Caco-2 (cell line): ENCODE results near the gene MCM3AP. TPM values are rescaled to one million over a fixed set of nuclear protein-coding genes. Genes with fewer than 3 reads are reported as not detected.
A peak's percentile ranks its signal among the peaks of the same experiment; 100 is the strongest.

Experiments
- BruUV-seq: library from RNA; stranded (reverse); fragments of 400-500 nt; replicated peaks from 2 replicates; lab custom pipeline; 2021; lab: Mats Ljungman, UMichigan
- CTCF ChIA-PET: fragments of 300-600 bp; sonication (Branson Sonifier 250); formaldehyde crosslinking; loops from one replicate; lab custom pipeline; 2022; ENCODE audit warnings: antibody characterized with exemption; lab: Charles Lee
- POLR2A ChIA-PET: fragments of 300-600 bp; sonication (Branson Sonifier 250); formaldehyde crosslinking; loops from one replicate; lab custom pipeline; 2022; ENCODE audit warnings: antibody characterized with exemption; lab: Charles Lee
- DNase-seq, 2 experiments: peaks; one replicate each; pipeline versions ENCODE4 v3.0.0 to v3.0.0-alpha.2; 2020 to 2022
- H3K27me3 ChIP-seq: replicated peaks from 2 replicates; pipeline ENCODE4 v1.6.0; 2011; ENCODE audit warnings: low read length; ENCODE audit not compliant: control insufficient read depth, insufficient read depth
- H3K36me3 ChIP-seq: 2 replicates; pipeline ENCODE4 v1.5.1; 2011; ENCODE audit warnings: low read length; ENCODE audit not compliant: control insufficient read depth, insufficient read depth
- H3K4me1 ChIP-seq: fragments of 250-450 bp; sonication (Bioruptor Pico); 2 replicates; pipeline ENCODE4 v1.5.1; 2020; ENCODE audit warnings: mild to moderate bottlenecking
- H3K4me3 ChIP-seq: 2 replicates; pipeline ENCODE4 v1.5.1; 2011; ENCODE audit warnings: low read depth, mild to moderate bottlenecking, control low read depth, low read length
- H3K9me3 ChIP-seq: fragments of 250-450 bp; sonication (Bioruptor Pico); 2 replicates; pipeline ENCODE4 v1.5.1; 2020; ENCODE audit warnings: mild to moderate bottlenecking, moderate library complexity
- H3K27ac Mint-ChIP-seq: one replicate; pipeline ENCODE4 v1.8.0; 2022; ENCODE audit warnings: mixed read lengths; ENCODE audit not compliant: unreplicated experiment
- H3K27me3 Mint-ChIP-seq: one replicate; pipeline ENCODE4 v1.8.0; 2022; ENCODE audit warnings: mixed read lengths; ENCODE audit not compliant: insufficient read depth, unreplicated experiment
- H3K36me3 Mint-ChIP-seq: one replicate; pipeline ENCODE4 v1.8.0; 2022; ENCODE audit warnings: mild to moderate bottlenecking, mixed read lengths; ENCODE audit not compliant: insufficient read depth, unreplicated experiment
- H3K4me1 Mint-ChIP-seq: one replicate; pipeline ENCODE4 v1.8.0; 2022; ENCODE audit warnings: low read depth, mixed read lengths; ENCODE audit not compliant: unreplicated experiment
- H3K4me3 Mint-ChIP-seq: one replicate; pipeline ENCODE4 v1.8.0; 2022; ENCODE audit warnings: mild to moderate bottlenecking, moderate library complexity, mixed read lengths; ENCODE audit not compliant: unreplicated experiment
- H3K9me3 Mint-ChIP-seq: one replicate; pipeline ENCODE4 v1.8.0; 2022; ENCODE audit warnings: mixed read lengths; ENCODE audit not compliant: unreplicated experiment
- intact Hi-C: fragments of 100-400 bp; cut with micrococcal nuclease; formaldehyde crosslinking; loops from one replicate; pipeline ENCODE4 v1.10.0; 2022; ENCODE audit not compliant: unreplicated experiment
- total RNA-seq: library from RNA; stranded (reverse); gene quantifications from 2 replicates; pipeline ENCODE4 v1.2.3, GENCODE V29; 2022
- TF ChIP-seq, protein P1 (sequence below), 2 experiments: fragments of 200-600 bp in 1 of 2; IDR thresholded peaks; 1 replicate in 1 of 2; 2 replicates in 1 of 2; pipeline versions ENCODE4 v1.5.1 to v1.8.0; 2011 to 2022; ENCODE audit warnings: antibody characterized with exemption in 1 of 2, control low read depth in 1 of 2, inconsistent platforms in 1 of 2, low read depth in 1 of 2, low read length in 1 of 2, mild to moderate bottlenecking in 1 of 2, moderate library complexity in 1 of 2; ENCODE audit not compliant: insufficient read depth in 1 of 2, severe bottlenecking in 1 of 2, unreplicated experiment in 1 of 2

The MCM3AP gene
- total RNA-seq, 1 experiment from 2014 or later: 88.1 TPM

DNA sequence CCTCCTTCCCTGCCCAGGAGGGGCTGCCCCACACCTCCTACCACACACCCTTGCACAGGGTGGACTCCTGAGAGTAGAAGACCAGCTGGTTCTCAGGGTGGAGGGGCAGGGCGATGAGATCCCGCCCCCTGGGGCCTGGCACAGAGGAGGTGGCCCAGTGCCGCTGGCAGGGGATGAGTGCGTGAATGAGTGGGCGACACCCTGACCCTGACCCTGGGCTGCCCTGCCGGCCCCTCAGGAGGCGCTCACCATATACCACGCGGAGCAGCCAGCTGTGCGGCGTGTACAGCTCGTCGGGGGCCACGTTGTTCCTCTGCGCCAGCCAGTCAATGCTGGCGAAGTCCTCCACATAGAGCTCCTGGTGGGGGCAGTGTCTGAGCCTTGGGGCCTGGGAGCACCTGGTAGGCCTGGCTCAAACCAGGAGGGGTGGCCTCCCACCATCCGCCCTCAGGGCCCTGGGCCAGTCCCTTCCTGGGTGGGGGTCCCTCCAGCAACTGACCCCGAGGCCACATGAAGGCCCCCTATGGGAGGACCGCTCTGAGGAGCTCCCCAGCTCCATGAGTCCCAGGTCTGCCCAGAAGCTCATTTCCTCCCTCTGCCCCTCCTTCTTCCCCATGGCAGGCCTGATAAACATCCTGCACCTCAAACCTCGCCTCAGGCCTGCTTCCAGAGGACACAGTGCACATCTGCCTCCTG, 69.8 kb downstream of the MCM3AP start:
- Histone ChIP-seq H3K9me3 (no peaks in the 10 kb centered on the region), H3K4me3 (no peak overlapping the region), H3K27me3 (no peaks in the 10 kb centered on the region), H3K4me1 (no peaks in the 10 kb centered on the region), H3K36me3 (peaks cover 2% of the 10 kb centered on the region)
- Mint-ChIP-seq H3K4me1 (no peaks in the 10 kb centered on the region), H3K4me3 (no peak overlapping the region), H3K27me3 (no peaks in the 10 kb centered on the region), H3K27ac (no peak overlapping the region), H3K36me3 (peaks cover 36% of the 10 kb centered on the region), H3K9me3 (no peaks in the 10 kb centered on the region)
- ChIA-PET POLR2A (no interaction called here), CTCF (no interaction called here)
- intact Hi-C loops: no loop called here
- TF ChIP-seq, protein P1, sequence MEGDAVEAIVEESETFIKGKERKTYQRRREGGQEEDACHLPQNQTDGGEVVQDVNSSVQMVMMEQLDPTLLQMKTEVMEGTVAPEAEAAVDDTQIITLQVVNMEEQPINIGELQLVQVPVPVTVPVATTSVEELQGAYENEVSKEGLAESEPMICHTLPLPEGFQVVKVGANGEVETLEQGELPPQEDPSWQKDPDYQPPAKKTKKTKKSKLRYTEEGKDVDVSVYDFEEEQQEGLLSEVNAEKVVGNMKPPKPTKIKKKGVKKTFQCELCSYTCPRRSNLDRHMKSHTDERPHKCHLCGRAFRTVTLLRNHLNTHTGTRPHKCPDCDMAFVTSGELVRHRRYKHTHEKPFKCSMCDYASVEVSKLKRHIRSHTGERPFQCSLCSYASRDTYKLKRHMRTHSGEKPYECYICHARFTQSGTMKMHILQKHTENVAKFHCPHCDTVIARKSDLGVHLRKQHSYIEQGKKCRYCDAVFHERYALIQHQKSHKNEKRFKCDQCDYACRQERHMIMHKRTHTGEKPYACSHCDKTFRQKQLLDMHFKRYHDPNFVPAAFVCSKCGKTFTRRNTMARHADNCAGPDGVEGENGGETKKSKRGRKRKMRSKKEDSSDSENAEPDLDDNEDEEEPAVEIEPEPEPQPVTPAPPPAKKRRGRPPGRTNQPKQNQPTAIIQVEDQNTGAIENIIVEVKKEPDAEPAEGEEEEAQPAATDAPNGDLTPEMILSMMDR (IDR thresholded peaks at IDR 0.05; ENCODE audit: insufficient read depth in 1 of 2, low read depth in 1 of 2, low read length in 1 of 2, severe bottlenecking in 1 of 2, unreplicated experiment in 1 of 2): no peak
- no peak for DNase-seq
- BruUV-seq: no TSS peak

DNA sequence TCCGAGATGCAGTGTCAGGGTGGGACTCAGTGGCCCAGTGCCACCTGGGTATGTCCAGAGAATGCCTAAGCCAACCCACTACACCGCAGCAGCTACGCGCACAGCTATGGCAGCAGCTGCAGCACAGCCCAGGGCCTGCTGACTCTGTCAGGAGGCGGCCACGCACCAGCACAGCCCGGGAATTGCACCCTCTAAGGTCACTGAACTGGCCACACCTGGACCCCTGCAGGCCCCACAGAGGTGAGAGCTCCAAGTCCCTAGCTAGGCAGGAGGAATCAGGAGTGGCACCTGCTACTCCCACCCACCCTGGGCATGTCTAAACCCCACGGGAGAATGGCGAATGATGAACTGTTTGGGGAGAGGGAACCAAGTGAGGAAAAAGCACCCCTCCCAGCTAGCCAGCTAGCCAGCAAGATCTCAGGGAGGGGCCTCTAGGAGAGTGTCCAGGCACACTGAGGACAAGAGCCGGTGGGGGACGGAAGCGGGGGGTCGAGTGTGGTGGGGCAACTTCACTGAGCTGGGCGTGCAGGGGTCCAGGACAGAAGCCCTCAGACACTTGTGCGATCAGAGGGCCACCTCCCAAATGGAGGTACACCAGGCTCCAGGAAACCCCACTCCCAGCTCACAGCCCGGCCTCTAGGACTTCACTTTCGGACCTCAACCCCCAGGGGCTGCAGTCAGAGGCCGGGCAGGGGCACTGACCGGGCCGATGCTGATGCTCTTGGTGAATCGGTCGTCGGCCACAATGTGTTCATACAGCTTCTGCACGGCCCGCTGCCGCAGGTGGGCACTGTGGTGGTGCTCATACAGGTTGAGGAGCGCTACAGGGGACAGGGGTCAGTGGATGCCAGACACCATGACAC, 70.7 kb downstream of the MCM3AP start:
- H3K9me3 ChIP-seq: no peaks in the 10 kb centered on the region
- intact Hi-C loops: no loop called here
- TF ChIP-seq, protein P1 (IDR thresholded peaks at IDR 0.05; ENCODE audit: insufficient read depth in 1 of 2, low read depth in 1 of 2, low read length in 1 of 2, severe bottlenecking in 1 of 2, unreplicated experiment in 1 of 2): no peak
- ChIA-PET POLR2A (no interaction called here), CTCF (no interaction called here)
- H3K36me3 Mint-ChIP-seq: peaks cover 38% of the 10 kb centered on the region
- H3K27me3 ChIP-seq: no peaks in the 10 kb centered on the region
- peaks cover 3% of the 10 kb centered on the region for H3K36me3 ChIP-seq
- H3K4me1 Mint-ChIP-seq: no peaks in the 10 kb centered on the region
- no peak overlapping the region for H3K4me3 Mint-ChIP-seq
- no peak for DNase-seq
- no peaks in the 10 kb centered on the region for H3K27me3 Mint-ChIP-seq
- no TSS peak for BruUV-seq
- no peaks in the 10 kb centered on the region for H3K9me3 Mint-ChIP-seq
- no peak overlapping the region for H3K4me3 ChIP-seq
- H3K4me1 ChIP-seq: no peaks in the 10 kb centered on the region
- H3K27ac Mint-ChIP-seq: no peak overlapping the region

DNA sequence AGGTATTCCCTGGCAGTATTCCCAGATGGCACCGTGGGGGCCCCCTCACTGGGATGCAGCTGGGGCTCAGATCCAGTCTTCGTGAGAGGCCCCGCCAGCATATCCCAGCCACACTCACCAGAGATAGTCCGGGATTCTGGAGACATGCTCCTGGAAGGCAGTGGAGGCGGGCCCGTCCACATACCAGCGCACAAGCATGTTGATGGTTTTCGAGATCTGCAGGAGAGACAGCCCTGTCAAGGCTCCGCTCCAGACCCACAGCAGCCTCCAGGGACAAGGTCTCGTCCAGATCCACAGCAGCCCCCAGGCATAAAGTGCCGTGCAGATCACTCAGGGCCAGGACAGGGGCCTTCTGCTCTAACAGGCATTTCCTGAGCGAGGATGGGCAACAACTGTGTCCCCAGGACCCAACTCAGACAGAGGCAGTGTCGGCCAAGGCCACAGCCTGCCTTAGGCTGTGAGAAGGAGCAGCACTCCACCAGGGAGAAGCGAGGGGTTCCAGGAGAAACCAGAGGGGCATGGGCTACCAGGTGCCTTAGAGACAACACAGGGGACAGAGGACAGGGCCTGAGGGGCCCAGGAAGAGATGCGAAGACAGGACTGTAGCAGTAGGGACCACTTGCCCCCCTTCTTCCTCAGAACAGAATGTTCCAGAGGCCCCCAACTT, 71.7 kb downstream of the MCM3AP start:
- TF ChIP-seq, protein P1 (IDR thresholded peaks at IDR 0.05; ENCODE audit: insufficient read depth in 1 of 2, low read depth in 1 of 2, low read length in 1 of 2, severe bottlenecking in 1 of 2, unreplicated experiment in 1 of 2): no peak
- no peak overlapping the region for H3K4me3 Mint-ChIP-seq
- no peaks in the 10 kb centered on the region for H3K27me3 ChIP-seq
- ChIA-PET POLR2A (no interaction called here), CTCF (no interaction called here)
- no peaks in the 10 kb centered on the region for H3K27me3 Mint-ChIP-seq
- H3K36me3 Mint-ChIP-seq: peaks cover 32% of the 10 kb centered on the region
- H3K27ac Mint-ChIP-seq: peak overlapping the region; percentile 27
- DNase-seq: no peak
- no peaks in the 10 kb centered on the region for H3K4me1 Mint-ChIP-seq
- H3K9me3 Mint-ChIP-seq: no peaks in the 10 kb centered on the region
- H3K9me3 ChIP-seq: no peaks in the 10 kb centered on the region
- no peak overlapping the region for H3K4me3 ChIP-seq
- no TSS peak for BruUV-seq
- intact Hi-C loops: no loop called here
- no peaks in the 10 kb centered on the region for H3K4me1 ChIP-seq
- peaks cover 3% of the 10 kb centered on the region; the same call in 1 of the 2 replicates for H3K36me3 ChIP-seq
